SK-N-MC (cell line): ENCODE results near the gene ZNF260.
"Not testable (repeated sequence)": the region's sequence is repeated elsewhere in the genome, so short reads cannot be mapped to it uniquely, and the experiment has no call there.

Source experiments
- EZH2 ChIP-seq: fragments of 200-600 bp; sonication (generic); IDR thresholded peaks from one replicate; pipeline ENCODE4 v1.6.1; 2017; ENCODE audit warnings: antibody characterized with exemption
- POLR2AphosphoS5 ChIP-seq: IDR thresholded peaks from 2 replicates; pipeline ENCODE4 v1.6.1; 2012; ENCODE audit warnings: mild to moderate bottlenecking, low read depth, low read length, borderline replicate concordance

- not testable (repeated sequence) for TF ChIP-seq POLR2AphosphoS5, EZH2
Observed at GRCh38 chr19:36492689-36493453, 35.2 kb downstream of the ZNF260 start.
